Measurements from ENCODE around the gene TUSC2. TPM values are rescaled to one million over a fixed set of nuclear protein-coding genes. Genes with fewer than 3 reads are reported as not detected.

TUSC2 gene
- total RNA-seq, 1 experiment from 2014 or later: 34.0 TPM

DNA sequence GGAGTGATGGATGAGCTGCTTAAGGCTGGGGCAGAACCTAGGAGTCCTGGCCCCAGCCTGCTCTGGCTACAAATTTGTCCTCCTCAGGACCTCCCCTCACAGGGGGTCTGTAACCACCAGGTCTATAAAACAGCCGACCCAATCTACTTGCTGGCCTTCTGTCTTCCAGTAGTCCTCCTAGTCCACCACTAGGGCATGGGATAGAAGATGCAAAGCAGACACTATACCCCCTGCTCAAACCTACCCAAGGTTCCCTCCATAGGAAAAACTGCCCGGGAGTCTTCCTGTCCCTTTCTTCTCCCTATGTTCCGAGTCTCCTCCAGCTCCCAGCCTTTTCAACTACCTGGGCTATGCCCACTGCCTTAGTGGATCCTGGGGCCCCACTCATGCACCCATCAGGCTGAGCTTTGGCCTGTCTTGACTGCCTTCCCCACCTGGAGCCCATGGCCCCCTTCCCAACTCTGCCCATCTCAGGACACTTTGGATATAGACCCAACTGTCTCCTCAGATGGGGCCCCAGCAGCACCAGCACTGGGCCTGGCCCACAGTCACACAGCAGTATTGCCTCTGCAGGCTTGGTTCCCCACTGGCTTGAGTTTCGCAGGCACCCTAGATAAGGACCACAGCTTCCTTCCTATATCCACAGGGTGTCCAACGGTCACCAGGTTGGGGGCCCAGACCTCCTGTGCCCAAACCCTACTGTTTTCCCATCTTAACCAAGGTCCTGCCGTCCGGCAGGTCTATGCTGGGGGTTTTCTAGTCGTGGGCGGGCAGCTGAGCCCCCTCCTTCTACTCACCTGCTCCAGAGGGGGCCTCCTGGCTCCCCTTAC is 29.9 kb downstream of the TUSC2 start:
- ATAC-seq: no peak
- intact Hi-C loops (cut with micrococcal nuclease): no loop called here
- Histone ChIP-seq H3K9ac (ENCODE audit: low read length) (peak overlapping the region; percentile 91), H3K79me2 (ENCODE audit: insufficient read depth, low read length) (peaks cover 3% of the 10 kb centered on the region; the same call in 1 of the 2 replicates), H3K27ac (ENCODE audit: low read depth, low read length) (peak overlapping the region; percentile 67), H3K9me3 (ENCODE audit: control insufficient read depth in 1 of 2, insufficient read depth in 1 of 2, low read depth in 1 of 2, low read length in 2 of 2) (no peaks in the 10 kb centered on the region), H3K36me3 (ENCODE audit: control insufficient read depth in 1 of 2, insufficient read depth in 2 of 2, low read length in 2 of 2) (no peaks in the 10 kb centered on the region), H3K4me3 (replicated peaks in 1 of 2; ENCODE audit: low read depth in 1 of 2, low read length in 2 of 2) (peak overlapping the region; percentile 55 to 92), H3K4me2 (ENCODE audit: low read length) (peak overlapping the region; percentile 97), H4K20me1 (ENCODE audit: insufficient read depth) (no peaks in the 10 kb centered on the region), H3K9me2 (ENCODE audit: insufficient read depth) (no peaks in the 10 kb centered on the region), H2AFZ (ENCODE audit: low read depth, low read length, poor library complexity, severe bottlenecking) (no peak overlapping the region), H3K27me3 (ENCODE audit: insufficient read depth, low read length) (no peaks in the 10 kb centered on the region), H3K4me1 (ENCODE audit: control insufficient read depth in 1 of 2, insufficient read depth in 2 of 2, low read length in 2 of 2) (peaks cover 13 to 41% of the 10 kb centered on the region in 2 experiments)
- ChIA-PET CTCF (interaction anchor here (0.5 to 1.2 kb wide), 3 partner anchors 23 to 87 kb away, joined by 3 to 4 read pairs (median 4); no protein-coding TSS in a partner anchor), POLR2A (interaction anchor here (1.4 to 2.0 kb wide), 2 partner anchors 30 to 63 kb away, joined by 6 to 12 read pairs; partner anchors contain the start of genes GNAI2 and TUSC2), RAD21 (ENCODE audit: low non-redundant PET in 1 of 2, low total read pairs in 2 of 2, uncharacterized antibody in 2 of 2, unreplicated experiment in 2 of 2) (no interaction called here)
- no peak for TF ChIP-seq TCF7L2 (IDR thresholded peaks at IDR 0.05; ENCODE audit: borderline replicate concordance, extremely low read depth, insufficient read depth, insufficient read length)
- TF ChIP-seq, protein P1, sequence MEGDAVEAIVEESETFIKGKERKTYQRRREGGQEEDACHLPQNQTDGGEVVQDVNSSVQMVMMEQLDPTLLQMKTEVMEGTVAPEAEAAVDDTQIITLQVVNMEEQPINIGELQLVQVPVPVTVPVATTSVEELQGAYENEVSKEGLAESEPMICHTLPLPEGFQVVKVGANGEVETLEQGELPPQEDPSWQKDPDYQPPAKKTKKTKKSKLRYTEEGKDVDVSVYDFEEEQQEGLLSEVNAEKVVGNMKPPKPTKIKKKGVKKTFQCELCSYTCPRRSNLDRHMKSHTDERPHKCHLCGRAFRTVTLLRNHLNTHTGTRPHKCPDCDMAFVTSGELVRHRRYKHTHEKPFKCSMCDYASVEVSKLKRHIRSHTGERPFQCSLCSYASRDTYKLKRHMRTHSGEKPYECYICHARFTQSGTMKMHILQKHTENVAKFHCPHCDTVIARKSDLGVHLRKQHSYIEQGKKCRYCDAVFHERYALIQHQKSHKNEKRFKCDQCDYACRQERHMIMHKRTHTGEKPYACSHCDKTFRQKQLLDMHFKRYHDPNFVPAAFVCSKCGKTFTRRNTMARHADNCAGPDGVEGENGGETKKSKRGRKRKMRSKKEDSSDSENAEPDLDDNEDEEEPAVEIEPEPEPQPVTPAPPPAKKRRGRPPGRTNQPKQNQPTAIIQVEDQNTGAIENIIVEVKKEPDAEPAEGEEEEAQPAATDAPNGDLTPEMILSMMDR (IDR thresholded peaks at IDR 0.05 in 2 of 3, conservative IDR thresholded peaks at IDR 0.05 in 1 of 3; ENCODE audit: borderline replicate concordance in 1 of 3, insufficient read depth in 1 of 3, low read depth in 2 of 3, low read length in 2 of 3): peak in 2 of 3 experiments; percentile 25 to 45; a peak in 3 of 6 replicates
- BruUV-seq (replicated peaks): no TSS peak
- no peak for DNase-seq (ENCODE audit: low read depth, low spot score)

DNA sequence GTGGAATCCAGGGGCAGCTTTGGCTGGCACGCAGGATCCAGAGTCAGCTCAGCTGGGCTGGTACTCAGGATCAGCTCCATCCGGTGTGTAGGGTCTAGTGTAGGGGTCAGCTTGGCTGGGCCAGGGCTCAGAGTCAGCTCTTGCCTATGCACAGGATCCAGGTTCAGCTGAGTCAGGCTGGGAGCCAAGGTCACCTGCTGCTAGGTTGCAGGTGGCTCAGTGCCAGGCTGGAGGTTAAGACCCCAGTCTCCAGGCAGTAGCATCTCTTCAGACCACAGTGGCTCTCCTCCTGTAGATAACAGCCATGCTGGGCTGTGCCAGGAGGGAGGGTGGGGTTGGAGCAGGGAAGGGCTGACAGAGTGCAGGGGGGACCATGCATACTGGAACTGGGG is 30.6 kb downstream of the TUSC2 start:
- H3K9me3 ChIP-seq (ENCODE audit: control insufficient read depth in 1 of 2, insufficient read depth in 1 of 2, low read depth in 1 of 2, low read length in 2 of 2): no peaks in the 10 kb centered on the region
- DNase-seq (ENCODE audit: low read depth, low spot score) (no peak), ATAC-seq (no peak)
- no peaks in the 10 kb centered on the region for H3K27me3 ChIP-seq (ENCODE audit: insufficient read depth, low read length)
- peaks cover 14 to 40% of the 10 kb centered on the region in 2 experiments for H3K4me1 ChIP-seq (ENCODE audit: control insufficient read depth in 1 of 2, insufficient read depth in 2 of 2, low read length in 2 of 2)
- no TSS peak for BruUV-seq (replicated peaks)
- H3K27ac ChIP-seq (ENCODE audit: low read depth, low read length): no peak overlapping the region; the same call in 1 of the 2 replicates
- H2AFZ ChIP-seq (ENCODE audit: low read depth, low read length, poor library complexity, severe bottlenecking): no peak overlapping the region
- no peaks in the 10 kb centered on the region for H3K9me2 ChIP-seq (ENCODE audit: insufficient read depth)
- H3K4me2 ChIP-seq (ENCODE audit: low read length): peak overlapping the region; percentile 97; the same call in 1 of the 2 replicates
- H3K9ac ChIP-seq (ENCODE audit: low read length): no peak overlapping the region
- H3K79me2 ChIP-seq (ENCODE audit: insufficient read depth, low read length): peaks cover 3% of the 10 kb centered on the region; the same call in 1 of the 2 replicates
- CTCF ChIA-PET: no interaction called here
- no peaks in the 10 kb centered on the region for H4K20me1 ChIP-seq (ENCODE audit: insufficient read depth)
- TF ChIP-seq JUND (IDR thresholded peaks at IDR 0.05) (no peak), CBX3 (IDR thresholded peaks at IDR 0.05; ENCODE audit: low read depth) (no peak), SIN3A (IDR thresholded peaks at IDR 0.05; ENCODE audit: low read depth) (no peak), EZH2 (IDR thresholded peaks at IDR 0.05) (no peak), POLR2A (IDR thresholded peaks at IDR 0.05; ENCODE audit: borderline replicate concordance, extremely low read depth, insufficient read depth, insufficient read length) (no peak), CEBPB (IDR thresholded peaks at IDR 0.05; ENCODE audit: low read depth) (no peak), MAX (IDR thresholded peaks at IDR 0.05) (no peak), TCF7L2 (IDR thresholded peaks at IDR 0.05; ENCODE audit: borderline replicate concordance, extremely low read depth, insufficient read depth, insufficient read length) (no peak), ATF3 (IDR thresholded peaks at IDR 0.05) (no peak), YY1 (IDR thresholded peaks at IDR 0.05; ENCODE audit: extremely low read depth, insufficient replicate concordance, low read depth, low read length) (no peak)
- H3K36me3 ChIP-seq (ENCODE audit: control insufficient read depth in 1 of 2, insufficient read depth in 2 of 2, low read length in 2 of 2): no peaks in the 10 kb centered on the region
- no peak overlapping the region for H3K4me3 ChIP-seq (replicated peaks in 1 of 2; ENCODE audit: low read depth in 1 of 2, low read length in 2 of 2)
- intact Hi-C loops (cut with micrococcal nuclease): no loop called here
- POLR2A ChIA-PET: interaction anchor here (1.2 kb wide), 1 partner anchor 62 kb away, joined by 3 read pairs; the partner anchor contains the start of gene GNAI2
- RAD21 ChIA-PET (ENCODE audit: low non-redundant PET in 1 of 2, low total read pairs in 2 of 2, uncharacterized antibody in 2 of 2, unreplicated experiment in 2 of 2): no interaction called here
